Measurements from ENCODE around the gene GRIP2.
A peak's percentile ranks its signal among the peaks of the same experiment; 100 is the strongest.

Gene GRIP2

GRCh38 chr3:14481646-14482036, 58.5 kb downstream of the GRIP2 start:
- no peak for DNase-seq

GRCh38 chr3:14481018-14481645, 59.0 kb downstream of the GRIP2 start:
- DNase-seq = no peak

- DNase-seq = no peak
Observed at GRCh38 chr3:14480207-14481017, 59.7 kb downstream of the GRIP2 start.

DNA sequence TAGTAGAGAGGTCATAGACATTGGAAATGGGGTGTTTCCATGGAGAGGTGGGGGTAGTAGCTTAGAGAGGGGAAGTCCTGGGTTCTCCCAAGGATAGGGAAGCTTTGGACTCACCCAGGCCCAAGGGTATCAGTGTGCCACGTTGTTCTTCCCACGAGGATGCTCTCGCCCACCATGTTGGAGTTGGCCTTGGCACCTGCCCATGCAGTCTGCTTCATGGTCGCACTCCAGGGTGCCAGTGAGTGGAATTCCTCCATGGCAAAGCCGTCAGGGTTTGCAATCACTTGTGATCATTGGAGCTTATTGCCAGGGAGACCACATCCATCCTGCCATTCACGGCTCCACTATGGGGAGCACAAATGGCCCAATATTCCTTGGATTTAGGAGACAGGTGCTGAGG, 60.6 kb downstream of the GRIP2 start:
- DNase-seq = no peak

- DNase-seq = no peak
Observed at GRCh38 chr3:14478956-14479550, 61.1 kb downstream of the GRIP2 start.

DNA sequence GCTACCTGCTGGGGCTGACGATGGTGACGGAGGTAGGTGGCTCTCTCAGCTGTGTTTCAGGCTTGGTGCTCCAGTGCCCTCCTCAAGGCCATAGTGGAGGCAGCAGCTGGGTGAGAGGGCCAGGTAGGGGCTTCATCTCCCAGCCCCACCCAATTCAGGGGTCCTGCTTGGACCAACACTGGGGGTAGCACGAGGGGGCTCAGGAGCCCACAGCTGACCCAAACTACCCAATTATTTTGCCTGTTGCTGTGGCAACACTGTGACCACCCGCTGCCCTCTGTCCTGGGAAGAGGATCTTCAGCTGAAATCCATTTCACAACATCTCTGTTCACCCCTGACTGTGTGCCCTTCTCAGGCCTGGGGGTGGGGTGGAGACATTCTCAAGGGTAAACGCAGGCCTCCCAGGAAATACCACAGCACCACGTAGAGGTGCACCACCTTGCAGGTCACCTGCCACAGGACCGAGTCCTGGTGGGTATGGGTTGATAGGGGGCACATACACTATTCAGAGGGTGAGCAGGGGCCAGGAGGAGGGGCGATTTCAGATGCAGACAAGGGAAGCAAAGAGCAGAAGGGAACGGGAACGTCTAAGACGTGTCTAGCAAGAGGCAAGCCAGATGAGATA, 62.7 kb downstream of the GRIP2 start:
- DNase-seq = no peak

DNA sequence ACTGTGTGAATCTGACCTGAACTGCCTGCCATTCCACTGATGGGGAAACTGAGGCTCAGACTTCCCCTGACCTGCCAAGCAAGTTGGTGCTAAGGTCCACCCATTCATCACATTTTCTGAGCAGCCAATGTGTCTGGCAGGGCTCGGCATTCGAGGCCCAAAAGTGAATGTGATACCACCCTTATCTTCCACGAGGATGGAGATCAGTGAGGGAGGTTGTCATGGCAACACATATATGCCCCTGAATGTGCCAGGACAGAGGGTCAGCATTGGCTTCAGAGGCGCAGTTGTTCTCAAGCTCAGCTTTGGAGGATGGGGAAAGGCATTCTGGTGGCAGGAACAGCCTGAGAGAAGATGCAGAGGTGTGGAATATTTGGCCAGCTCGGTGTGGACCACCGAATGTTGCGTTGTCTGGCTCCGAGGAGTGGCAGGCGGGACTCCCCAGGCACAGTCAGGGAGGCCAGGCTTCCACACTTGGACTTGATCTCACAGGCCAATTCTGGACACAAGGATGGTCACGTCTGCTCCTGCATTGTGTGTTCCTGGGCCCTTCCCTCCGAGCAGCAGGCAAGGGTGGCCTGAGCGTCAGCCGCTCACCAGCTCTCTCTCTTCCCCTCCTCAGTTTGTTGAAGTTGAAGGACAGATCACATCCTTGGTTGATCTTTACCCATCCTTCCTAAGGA, 63.4 kb downstream of the GRIP2 start:
- no peak for DNase-seq

- no peak for DNase-seq
Observed at GRCh38 chr3:14475621-14476020, 64.5 kb downstream of the GRIP2 start.

- no peak for DNase-seq
Observed at GRCh38 chr3:14474363-14475081, 65.6 kb downstream of the GRIP2 start.

DNA sequence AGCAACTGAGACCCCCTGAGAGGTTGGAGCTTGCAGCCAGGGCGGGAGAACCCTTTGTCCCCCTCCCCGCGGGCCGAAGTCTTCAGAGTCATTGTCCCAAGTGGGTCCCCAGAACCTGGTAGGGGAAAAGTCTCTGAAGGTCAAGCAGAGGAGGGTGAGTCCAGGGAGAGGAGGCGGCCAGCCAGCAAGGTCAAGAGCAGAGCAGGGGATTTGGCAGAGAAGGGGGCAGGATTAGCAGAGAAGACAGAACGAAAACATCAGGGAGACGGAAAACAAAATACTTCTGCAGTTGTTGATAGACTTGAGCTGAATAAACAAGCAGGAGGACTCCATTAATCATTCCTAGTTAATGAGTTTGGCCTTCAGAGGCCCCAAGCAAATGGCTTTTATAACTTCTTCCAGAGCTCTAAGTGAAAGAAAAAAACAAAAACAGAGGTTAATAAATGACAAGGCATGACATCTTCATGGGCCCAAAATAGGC, 66.7 kb downstream of the GRIP2 start:
- no peak for DNase-seq

GRCh38 chr3:14472471-14473351, 67.4 kb downstream of the GRIP2 start:
- no peak for DNase-seq

GRCh38 chr3:14471690-14472089, 68.5 kb downstream of the GRIP2 start:
- DNase-seq = no peak

GRCh38 chr3:14471016-14471415, 69.1 kb downstream of the GRIP2 start:
- DNase-seq = no peak

GRCh38 chr3:14470461-14470860, 69.7 kb downstream of the GRIP2 start:
- DNase-seq = no peak

- DNase-seq = no peak
Observed at GRCh38 chr3:14468621-14468981, 71.5 kb downstream of the GRIP2 start.

DNA sequence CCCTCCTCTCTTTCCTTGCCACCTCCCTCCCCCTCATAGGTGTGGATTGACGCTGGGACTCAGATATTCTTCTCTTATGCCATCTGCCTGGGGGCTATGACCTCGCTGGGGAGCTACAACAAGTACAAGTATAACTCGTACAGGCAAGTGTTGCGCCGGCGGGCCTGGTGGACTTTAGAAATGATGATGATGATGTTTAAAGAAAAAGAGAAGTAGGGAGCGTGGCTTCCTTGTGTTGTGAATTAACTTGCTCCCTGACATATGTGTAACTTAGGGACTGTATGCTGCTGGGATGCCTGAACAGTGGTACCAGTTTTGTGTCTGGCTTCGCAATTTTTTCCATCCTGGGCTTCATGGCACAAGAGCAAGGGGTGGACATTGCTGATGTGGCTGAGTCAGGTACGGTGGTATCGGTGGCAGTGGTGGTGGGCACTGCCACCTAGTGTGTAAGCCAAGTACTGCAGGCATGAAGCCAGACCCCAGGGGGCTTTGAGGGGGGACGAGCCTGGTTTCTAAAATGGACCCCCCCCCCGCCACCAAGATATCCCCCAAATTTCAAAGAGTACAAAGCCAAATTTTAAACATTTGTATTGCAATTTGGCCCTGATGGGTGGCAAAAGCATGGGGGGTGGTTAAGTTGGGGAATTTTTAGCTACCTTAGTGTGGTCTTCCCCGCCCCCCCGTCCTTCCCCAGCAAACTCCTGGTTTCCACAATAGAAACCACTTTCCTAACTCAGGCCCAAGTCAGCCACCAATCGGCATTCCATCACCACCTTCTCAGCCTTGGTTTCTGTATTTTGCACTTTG, 72.1 kb downstream of the GRIP2 start:
- peak; percentile 35 for DNase-seq

DNA sequence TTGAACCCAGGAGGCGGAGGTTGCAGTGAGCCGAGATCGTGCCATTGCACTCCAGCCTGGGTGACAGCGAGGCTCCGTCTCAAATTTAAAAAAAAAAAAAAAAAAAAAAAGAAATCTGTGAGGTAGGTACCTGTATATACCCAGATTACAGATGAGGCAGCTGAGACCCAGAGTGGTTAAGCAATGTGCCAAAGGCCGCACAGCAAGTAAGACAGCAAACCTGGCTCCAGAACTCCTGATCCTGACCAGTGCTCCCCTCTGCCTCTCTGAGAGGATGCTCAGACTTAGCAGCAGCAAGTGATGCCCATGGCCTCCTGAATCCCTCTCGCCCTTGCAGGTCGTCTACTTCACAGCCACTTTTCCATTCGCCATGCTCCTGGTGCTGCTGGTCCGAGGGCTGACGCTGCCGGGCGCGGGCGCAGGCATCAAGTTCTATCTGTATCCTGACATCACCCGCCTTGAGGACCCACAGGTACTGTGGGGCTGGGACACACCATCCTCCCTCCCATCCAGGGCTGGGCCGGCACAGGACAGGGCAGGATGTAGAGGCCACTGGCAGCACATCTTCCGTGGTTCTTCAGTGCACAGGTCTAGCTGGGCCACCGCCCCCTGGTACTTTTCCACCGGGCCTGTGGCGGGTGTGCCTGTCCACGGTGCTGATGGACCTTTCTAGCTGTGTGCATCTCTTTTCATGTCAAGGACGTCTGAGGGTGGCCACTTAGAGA, 73.8 kb downstream of the GRIP2 start:
- DNase-seq = no peak

- no peak for DNase-seq
Observed at GRCh38 chr3:14465425-14465824, 74.7 kb downstream of the GRIP2 start.

GRCh38 chr3:14464521-14464920, 75.6 kb downstream of the GRIP2 start:
- no peak for DNase-seq

GRCh38 chr3:14464141-14464465, 76.0 kb downstream of the GRIP2 start:
- no peak for DNase-seq

All from NCI-H1092 treated with DMSO at 0.1 percent for 48 hours (cell line).